ENCODE measurements around the gene DACT3. TPM values are rescaled to one million over a fixed set of nuclear protein-coding genes. Genes with fewer than 3 reads are reported as not detected.
A peak's percentile ranks its signal among the peaks of the same experiment; 100 is the strongest.

Gene DACT3
- total RNA-seq, 2 donors from 2014 or later: 0.99 to 4.4 TPM

- DNase-seq: no peak
- H3K4me3 ChIP-seq: no peak overlapping the region
- TF ChIP-seq POLR2A (IDR thresholded peaks at IDR 0.05): no peak
- no peak for TF ChIP-seq CTCF (IDR thresholded peaks at IDR 0.05)
- H3K9me3 ChIP-seq: no peaks in the 10 kb centered on the region
- H3K4me1 ChIP-seq: peaks cover 8% of the 10 kb centered on the region
- intact Hi-C loops (cut with DNase I): no loop called here
- no peaks in the 10 kb centered on the region for H3K27me3 ChIP-seq
- 95 to 97% methylated on average over 11 of the region's 11 CpGs for WGBS, 2 donors
- no peak overlapping the region for H3K27ac ChIP-seq
- peaks cover 5 to 35% of the 10 kb centered on the region in 2 donors for H3K36me3 ChIP-seq (replicated peaks in 1 of 2; ENCODE audit: insufficient read depth in 1 of 2, low read depth in 2 of 2)
- no peak for ATAC-seq
These were observed 37.7 kb upstream of the DACT3 start for GRCh38 chr19:46698395-46699321.

GRCh38 chr19:46697204-46697960 lies 36.4 kb upstream of the DACT3 start:
- Histone ChIP-seq H3K4me1 (peaks cover 8% of the 10 kb centered on the region), H3K27ac (no peak overlapping the region), H3K36me3 (replicated peaks in 1 of 2; ENCODE audit: insufficient read depth in 1 of 2, low read depth in 2 of 2) (peaks cover 9 to 41% of the 10 kb centered on the region in 2 donors), H3K9me3 (no peaks in the 10 kb centered on the region), H3K27me3 (no peaks in the 10 kb centered on the region), H3K4me3 (no peak overlapping the region)
- WGBS, 2 donors: 24 to 26% methylated on average over 37 to 39 of the region's 39 CpGs
- DNase-seq (peak; percentile 85 to 93 (median 88)), ATAC-seq (peak; percentile 93)
- no peak for TF ChIP-seq POLR2A (IDR thresholded peaks at IDR 0.05)
- no peak for TF ChIP-seq CTCF (IDR thresholded peaks at IDR 0.05)
- intact Hi-C loops (cut with DNase I): no loop called here

- no peak for TF ChIP-seq POLR2A (IDR thresholded peaks at IDR 0.05)
- intact Hi-C loops (cut with DNase I): no loop called here
- H3K4me3 ChIP-seq: no peak overlapping the region
- no peak for ATAC-seq
- H3K27ac ChIP-seq: no peak overlapping the region
- peaks cover 14 to 40% of the 10 kb centered on the region in 2 donors for H3K36me3 ChIP-seq (replicated peaks in 1 of 2; ENCODE audit: insufficient read depth in 1 of 2, low read depth in 2 of 2)
- H3K4me1 ChIP-seq: peaks cover 8% of the 10 kb centered on the region
- no peak for DNase-seq
- WGBS, 2 donors: 78 to 82% methylated on average over 9 of the region's 9 CpGs
- no peaks in the 10 kb centered on the region for H3K27me3 ChIP-seq
- H3K9me3 ChIP-seq: no peaks in the 10 kb centered on the region
These were observed 35.9 kb upstream of the DACT3 start for GRCh38 chr19:46696866-46697203.

GRCh38 chr19:46696052-46696451 lies 35.1 kb upstream of the DACT3 start:
- peaks cover 8% of the 10 kb centered on the region for H3K4me1 ChIP-seq
- no peak overlapping the region for H3K27ac ChIP-seq
- no peak for TF ChIP-seq CTCF (IDR thresholded peaks at IDR 0.05)
- TF ChIP-seq POLR2A (IDR thresholded peaks at IDR 0.05): no peak
- DNase-seq: no peak
- H3K27me3 ChIP-seq: no peaks in the 10 kb centered on the region
- H3K4me3 ChIP-seq: no peak overlapping the region
- H3K36me3 ChIP-seq (replicated peaks in 1 of 2; ENCODE audit: insufficient read depth in 1 of 2, low read depth in 2 of 2): peaks cover 15 to 44% of the 10 kb centered on the region in 2 donors
- no peak for ATAC-seq
- no peaks in the 10 kb centered on the region for H3K9me3 ChIP-seq
- WGBS, 2 donors: 93 to 95% methylated on average over 10 of the region's 10 CpGs
- intact Hi-C loops (cut with DNase I): no loop called here

- no peak overlapping the region for H3K27ac ChIP-seq
- no peaks in the 10 kb centered on the region for H3K9me3 ChIP-seq
- no peak overlapping the region for H3K4me3 ChIP-seq
- WGBS, 2 donors: 90 to 96% methylated on average over 11 to 21 of the region's 22 CpGs
- DNase-seq (no peak), ATAC-seq (no peak)
- H3K36me3 ChIP-seq (replicated peaks in 1 of 2; ENCODE audit: insufficient read depth in 1 of 2, low read depth in 2 of 2): peaks cover 15 to 46% of the 10 kb centered on the region in 2 donors
- no peak for TF ChIP-seq CTCF (IDR thresholded peaks at IDR 0.05)
- no peak for TF ChIP-seq POLR2A (IDR thresholded peaks at IDR 0.05)
- H3K4me1 ChIP-seq: peaks cover 8% of the 10 kb centered on the region
- intact Hi-C loops (cut with DNase I): no loop called here
- H3K27me3 ChIP-seq: no peaks in the 10 kb centered on the region
These were observed 32.8 kb upstream of the DACT3 start for GRCh38 chr19:46693760-46694159.
